GM21786 (cell line): ENCODE results near the gene BRF1.

Experiments used
- ATAC-seq: cut with Tn5 transposase; IDR thresholded peaks from one replicate; pipeline ENCODE4 v1.9.1; 2021; ENCODE audit not compliant: unreplicated experiment

The BRF1 gene

DNA sequence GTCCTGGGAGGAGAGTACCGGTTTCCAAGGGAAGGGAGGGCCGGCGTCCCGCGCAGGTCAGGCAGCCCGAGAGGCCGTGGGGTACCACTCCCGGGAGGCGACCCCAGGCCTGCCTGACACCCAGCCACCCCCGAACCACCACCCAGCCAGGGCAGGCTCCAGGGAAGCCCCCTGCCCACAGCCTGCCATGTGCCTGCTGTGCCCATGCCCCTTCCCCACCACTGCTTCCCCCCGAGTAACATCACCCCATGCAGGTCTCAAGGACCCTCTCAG lies 122.0 kb downstream of the BRF1 start:
- no peak for ATAC-seq

DNA sequence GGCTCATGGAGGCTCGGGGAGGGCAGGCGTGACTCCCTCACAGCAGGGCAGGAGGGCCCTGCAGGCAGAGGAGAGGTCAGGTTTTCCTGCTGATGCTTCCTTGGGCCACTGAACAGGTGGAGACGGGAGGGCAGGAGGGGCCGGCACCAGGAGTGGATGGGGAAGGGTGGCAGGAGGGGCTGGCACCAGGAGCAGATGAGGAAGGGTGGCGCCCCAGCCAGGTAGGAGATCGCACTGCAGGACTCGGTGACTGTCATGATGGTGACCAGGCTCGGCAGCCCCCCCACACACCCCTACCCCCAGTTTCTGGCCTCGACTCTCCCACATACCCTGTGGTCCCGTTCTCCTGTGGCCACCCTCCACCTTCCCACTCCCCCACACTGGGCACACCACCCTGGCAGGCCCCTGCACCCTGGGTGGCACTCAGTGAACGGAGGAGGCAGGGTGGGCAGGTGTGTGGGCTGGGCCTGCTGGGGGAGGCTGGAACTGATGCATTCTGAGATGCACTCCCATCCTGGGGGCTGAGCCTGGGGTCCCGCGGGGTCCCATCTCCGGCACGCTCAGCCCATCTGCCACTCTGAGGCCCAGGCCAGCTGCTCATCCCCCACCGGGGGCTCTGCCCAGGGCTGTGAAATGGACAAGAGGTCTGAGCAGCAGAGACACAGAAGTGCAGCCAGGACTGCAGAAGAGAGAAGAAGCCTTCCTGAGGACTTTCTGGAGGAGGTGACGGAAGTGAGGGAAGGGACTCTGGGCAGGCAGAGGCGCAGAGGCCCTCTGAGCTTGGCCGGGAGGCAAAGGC lies 122.5 kb downstream of the BRF1 start:
- no peak for ATAC-seq

DNA sequence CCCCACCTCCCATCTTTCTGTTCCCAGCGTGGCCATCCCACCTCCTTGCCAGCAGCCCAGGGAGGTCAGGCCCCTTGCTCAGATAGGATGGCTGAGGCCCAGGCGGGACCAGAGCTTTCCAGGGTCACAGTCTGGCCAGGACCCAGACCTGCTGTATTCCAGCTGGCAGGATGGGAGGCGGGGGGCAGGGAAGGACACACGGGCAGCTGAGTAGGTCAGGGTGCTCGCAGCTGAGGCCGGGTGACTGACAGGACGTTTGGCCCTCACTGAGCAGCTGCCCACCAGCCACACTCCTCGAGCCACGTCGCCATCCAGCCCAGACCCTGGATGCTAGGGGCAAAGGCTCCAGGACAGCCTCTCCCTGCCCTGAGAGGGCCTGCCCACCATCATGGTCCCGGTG lies 123.7 kb downstream of the BRF1 start:
- ATAC-seq, result no peak

DNA sequence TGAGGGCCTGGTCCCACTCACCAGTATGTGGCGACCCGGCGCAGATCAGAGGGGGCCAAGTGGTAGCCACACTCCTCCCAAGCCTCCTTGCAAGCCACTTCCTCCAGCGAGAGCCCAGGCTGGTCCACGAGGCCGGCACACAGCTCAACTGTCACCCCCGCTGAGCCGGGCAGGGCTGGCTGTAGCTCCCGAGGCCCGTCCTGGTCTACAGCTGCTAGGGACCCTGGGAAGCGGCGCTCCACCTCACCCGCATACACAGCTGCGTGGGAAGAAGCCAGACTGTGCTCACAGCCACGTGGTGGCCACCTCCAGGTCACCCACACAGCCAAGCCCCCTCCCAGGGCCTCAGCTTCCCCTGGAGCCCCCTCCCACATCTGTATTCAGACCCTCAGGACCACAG lies 124.3 kb downstream of the BRF1 start:
- ATAC-seq, result no peak

DNA sequence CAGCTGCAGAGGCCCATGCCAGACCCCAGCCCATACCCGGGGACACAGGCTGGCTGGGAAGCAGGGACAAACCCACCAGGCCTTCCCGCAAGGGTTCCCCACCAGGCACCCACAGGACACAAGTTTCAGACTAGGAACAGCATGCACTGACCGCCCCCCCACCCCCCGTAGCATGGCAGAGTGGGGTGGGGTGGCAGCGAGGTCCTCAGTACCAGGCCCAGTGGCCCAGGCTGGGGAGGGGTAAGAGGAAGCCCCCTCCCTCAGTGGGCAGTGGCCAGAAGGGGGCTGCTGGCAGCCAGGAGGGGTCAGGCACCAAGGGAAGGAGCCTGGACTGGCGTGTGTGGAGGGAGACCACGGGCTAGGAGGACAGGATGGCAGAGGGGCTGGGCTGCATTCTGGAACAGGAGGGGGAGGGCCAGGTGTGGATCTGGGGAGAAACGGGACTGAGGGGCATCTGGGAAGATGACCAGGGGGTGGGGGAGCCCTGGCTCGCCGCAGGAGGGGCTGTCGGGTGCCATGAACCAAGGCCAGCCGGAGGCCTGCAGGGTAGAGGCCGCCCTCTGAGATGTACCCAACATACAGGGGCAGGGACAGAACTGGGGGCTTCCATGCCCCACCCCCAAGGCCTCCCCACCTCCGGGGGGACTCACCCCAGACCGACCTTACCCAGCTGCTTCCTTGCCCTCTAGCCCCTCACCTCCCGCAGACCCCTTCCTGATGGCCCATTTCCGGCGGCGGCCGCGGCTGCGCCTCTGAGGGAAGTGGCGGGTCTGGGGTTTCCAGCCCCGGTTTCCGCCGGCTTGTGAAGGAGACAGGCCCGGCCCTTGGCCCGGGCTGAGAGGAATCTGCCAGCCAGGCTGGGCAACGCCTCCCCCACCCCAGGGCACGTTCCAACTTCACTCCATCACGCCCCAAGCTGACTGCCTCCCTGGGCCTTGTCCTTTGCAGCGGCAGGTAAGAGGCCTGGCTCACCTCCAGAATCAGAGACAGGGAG lies 126.6 kb downstream of the BRF1 start:
- no peak for ATAC-seq

DNA sequence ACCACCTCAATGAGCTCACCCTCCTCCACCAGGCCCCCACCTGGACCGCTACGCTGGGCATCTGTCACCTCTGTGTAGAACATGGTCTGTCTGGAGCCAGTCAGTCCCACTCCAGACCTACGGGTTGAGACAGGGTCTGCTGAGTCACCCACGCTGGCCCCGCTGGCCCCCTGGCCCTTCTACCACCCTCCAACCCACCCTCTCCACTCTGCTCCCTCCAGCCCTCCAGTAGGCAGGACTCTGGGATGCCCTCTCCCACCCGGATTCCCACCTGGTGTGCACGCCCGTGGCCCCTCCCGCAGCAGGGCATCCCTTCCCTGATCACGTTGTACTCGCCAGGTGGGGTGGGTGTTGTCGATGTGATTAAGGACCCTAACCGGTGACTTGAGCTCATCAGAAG lies 127.7 kb downstream of the BRF1 start:
- ATAC-seq, result no peak

DNA sequence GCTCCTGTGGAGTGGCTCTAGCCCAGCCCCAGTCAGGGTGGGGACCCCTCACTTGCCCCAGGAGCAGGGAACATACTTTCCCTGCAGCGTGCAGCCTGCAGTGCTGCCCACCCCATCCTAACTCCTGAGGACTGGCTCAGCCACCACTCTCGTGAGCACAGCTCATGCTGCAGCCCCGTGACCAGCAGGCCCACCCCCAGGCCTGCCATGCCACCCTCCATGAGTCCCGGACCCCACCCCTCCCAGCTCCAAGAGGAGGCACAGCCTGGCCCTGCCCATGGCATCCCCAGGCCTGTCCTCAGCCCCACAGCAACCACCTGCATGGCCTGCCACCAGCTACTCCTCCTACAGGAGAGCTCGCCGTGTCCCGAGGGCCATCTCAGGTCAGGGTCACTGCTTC lies 128.3 kb downstream of the BRF1 start:
- no peak for ATAC-seq

DNA sequence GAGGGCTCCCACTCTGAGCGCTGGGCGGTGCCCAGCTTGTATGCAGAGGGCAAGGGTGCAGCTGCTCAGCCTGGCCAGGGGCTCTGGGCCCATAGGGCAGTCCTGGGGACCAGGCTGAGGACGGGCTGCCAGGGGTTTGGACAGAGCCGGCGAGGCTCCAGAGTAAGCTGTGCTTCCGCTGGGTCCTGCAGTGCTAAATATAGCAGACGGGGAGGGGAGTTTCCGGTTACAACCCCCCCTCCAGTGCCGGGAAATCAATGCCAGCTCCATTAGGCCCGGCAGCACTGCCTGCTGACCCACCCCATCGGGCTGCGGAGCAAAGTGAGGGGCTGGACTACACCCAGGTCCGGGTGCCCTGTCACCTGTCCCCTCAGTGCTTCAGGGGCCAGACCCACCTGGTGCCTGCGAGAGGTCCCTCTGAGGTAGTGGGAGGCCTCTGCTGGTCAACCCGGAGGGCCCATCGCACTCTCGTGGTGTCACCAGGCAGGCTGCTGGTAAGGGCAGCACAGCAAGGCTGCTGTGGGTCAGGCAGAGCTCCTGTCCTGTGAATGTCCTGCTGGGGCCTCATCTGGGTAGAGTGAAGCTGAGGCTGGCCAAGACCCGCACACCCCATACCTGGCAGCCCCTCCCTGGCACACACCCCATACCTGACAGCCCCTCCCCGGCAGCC lies 129.7 kb downstream of the BRF1 start:
- ATAC-seq, result no peak

DNA sequence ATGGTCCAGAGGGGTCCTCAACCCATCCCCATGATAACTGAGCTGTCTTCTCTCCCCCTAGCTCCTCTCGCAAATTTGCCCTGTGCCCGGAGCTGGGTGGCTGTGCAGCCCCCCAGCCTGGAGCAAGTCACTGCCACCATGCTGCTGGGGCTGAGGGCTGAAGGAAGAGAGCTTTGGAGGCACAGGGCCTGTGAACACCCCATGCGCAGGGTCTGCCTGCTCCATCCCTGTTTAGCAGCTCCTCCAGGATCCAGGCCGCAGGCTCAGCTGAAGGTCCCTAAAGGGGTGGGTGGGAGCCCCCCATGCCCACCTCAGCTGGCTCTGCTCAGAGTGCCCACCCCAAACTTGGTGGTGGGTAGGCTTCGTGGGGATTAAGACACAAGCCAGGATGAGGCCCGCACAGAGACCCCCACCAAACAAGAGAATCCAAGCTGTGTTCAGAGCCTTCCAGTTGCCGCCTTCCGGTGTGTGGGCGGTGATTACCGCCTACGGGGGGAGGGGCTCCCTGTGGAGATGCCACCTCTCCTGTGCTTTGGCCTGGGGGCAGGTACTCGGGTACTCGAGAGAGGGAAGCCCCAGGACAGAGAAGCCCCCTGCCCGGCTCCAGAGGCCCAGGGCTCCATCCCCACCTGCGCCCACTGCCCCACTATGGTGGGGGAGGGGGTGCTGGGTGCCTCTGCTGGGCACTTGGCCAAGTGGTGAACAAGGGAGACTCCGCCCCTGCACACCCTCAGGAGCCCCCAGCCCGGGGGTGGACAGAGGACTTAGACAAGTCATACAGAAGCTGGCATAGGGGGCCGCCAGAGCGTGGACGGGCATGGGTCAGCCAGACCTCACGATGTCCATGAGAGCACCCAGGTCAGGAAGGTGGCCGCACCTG lies 130.8 kb downstream of the BRF1 start:
- ATAC-seq, result no peak

DNA sequence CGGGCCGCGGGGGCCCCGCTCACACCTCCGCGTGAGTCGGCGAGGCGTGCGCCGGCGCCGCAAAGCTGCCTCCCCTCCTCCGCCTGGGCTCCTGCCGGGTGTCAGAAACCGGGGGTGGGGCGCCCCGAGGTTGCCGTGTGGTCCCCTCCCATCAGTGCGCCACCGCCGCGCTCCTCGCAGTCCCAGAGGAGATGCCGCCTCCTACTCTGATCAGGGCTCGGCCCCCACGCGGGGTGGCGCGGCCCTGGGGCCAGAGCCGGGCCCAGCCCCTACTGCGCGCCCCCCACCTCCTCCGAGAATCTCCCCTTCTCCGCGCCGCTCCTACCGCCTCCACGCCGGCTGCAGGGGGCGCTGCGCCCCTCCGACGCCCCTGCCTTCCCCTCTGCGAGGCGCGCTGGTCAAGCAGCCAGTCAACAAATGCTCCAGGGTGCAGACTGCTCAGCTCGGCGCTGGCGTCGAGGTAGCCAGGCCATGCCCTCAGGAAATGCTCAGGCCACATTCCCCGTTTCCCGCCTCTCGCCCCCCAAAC lies 131.8 kb downstream of the BRF1 start:
- ATAC-seq, result no peak

DNA sequence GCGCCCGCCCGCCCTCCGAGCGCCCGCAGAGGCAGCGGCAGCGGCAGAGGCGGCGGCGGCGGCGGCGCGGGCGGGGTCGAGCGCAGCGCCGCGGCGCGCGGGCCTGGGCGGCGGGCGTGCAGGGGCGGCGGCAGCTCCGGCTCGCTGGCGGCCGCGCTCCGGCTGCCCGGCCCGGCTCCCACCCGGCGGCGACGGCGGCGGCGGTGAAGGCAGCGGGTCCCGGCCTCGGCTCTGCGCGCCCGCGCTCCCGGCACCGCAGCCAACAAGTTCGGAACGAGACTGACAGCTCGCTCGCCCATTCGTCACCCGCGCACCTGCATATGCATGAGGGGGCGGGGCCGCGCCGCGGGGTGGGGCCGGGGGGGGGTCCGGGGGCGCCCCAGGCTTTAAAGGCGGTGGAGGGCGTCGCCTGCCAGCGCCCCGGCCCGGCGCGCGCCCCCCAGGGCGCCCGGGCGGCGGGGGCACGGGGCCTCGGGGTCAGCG lies 132.3 kb downstream of the BRF1 start, which contains the start of gene JAG2:
TSS of gene JAG2 (minus strand) at position 281 of the 483 bp plus-strand sequence. CDS start 356 bp downstream, outside the sequence.
- no peak for ATAC-seq

DNA sequence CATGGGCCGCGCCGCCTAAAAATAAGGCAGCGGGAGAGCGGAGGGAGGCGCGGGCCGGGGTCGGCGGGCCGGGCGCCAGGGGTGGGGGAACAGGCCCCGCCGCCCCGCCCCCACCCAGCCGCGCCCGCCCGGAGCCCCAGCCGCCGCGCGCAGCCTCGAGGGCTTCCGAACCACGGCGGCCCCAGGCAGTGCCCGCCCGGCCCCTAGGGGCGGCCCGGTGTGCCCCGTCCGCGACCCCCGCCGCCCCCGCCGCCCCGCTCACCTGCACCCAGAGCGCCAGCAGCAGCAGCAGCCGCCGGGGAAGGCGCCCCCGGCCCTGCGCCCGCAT lies 132.7 kb downstream of the BRF1 start:
- ATAC-seq, result no peak

DNA sequence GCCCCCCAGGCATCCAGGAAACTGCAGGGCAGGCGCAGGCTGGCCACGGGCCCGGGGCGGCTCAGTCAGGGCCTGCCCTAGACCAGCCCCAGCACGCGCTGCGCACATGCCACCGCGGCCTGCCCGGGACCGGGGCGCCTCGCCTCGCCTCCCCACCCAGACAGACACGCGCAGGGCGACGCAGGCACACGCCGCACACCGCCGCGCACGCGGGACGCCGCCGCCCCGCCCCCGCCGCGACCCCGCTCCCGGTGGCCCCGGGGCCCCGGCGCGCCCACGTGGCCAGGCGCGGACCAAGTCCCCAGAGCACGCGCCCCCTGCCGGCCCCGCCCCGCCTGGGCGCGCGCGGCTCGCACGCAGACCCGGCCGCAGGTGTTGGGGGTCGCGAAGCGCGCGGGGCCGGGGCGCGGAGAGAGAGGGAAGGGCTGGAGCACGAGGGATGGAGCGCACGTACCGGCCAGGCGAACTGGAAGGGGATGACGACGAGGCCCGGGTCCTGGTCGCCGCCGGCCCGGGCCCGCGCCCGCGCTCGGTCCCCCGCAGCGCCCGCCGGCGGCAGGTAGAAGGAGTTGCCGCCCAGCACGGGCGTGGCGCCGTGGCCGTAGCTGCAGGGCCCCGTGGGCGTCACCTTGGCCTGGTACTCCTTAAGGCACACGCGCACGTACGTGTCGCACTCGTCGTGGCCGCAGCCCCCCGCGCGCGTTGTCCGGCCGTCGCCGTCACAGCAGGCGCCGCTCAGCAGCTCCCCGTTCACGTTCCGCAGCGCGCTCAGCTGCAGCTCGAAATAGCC lies 133.3 kb downstream of the BRF1 start:
- no peak for ATAC-seq

DNA sequence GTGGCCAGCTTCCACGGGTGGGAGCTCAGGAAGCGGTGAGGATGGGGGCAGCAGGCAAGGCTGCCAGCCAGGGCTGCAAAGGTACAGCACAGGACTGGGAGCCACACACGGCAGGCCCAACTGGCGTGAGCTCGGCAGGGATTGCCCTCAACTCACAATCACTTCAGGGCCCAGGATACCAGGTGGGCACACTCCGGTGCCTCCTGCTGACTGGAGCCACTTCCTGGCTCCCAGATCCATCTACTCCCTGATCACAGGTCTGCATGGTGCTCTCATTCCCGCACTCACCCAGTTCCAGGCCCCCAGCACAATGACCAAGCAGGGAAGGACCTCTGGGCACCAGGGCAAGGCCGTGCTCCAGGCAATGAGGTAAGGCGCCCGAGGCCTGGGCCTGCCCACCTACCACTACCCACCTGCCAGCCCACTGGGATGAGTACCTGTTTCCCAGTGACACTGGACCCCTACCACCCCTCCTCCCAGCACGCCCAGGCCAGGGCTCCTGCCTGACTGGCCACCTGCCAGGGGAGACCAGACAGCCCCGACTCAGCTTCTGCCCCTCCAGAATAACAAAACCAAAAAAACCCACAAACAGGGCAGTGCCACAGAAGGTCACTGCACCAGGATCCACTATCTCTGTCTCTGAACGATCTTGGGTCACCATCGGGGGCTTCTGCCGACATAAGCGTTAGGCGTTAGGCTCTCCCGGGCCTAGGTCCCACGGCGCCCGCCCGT lies 134.1 kb downstream of the BRF1 start:
- no peak for ATAC-seq

DNA sequence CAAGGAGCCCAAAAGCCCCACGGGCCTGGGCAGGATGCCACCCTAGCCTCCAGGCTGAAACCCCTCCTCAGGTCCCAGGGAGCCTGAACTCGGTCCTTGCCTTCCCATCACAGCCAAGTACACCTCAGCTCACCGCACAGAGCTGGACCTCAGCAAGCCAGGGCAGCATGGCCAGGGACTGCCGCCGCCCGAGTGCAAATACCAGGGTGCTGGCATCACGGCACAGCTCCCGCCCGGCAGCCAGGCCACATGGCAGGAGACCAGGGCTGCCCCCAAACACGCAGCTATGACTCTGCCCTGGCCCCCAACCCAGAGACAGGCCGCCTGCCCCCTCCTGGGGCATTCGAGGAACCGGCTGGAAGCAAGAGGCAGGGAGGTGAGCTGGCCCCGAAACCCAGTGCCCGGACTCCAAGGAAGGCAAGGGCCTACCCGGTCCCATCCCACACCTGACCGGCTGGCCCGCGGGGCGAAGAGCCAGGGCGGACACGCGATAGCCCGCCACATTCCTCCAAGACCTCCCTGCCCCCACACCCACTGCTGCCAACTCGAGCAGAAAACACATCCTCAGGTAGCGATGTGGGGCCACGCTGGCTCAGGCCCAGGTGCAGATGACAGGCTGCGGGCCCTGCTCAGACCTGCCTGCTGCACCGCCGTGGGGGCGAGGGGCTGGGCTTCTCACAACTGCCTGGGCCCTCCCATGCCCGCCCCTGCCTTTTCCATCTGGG lies 134.9 kb downstream of the BRF1 start:
- ATAC-seq, result no peak

DNA sequence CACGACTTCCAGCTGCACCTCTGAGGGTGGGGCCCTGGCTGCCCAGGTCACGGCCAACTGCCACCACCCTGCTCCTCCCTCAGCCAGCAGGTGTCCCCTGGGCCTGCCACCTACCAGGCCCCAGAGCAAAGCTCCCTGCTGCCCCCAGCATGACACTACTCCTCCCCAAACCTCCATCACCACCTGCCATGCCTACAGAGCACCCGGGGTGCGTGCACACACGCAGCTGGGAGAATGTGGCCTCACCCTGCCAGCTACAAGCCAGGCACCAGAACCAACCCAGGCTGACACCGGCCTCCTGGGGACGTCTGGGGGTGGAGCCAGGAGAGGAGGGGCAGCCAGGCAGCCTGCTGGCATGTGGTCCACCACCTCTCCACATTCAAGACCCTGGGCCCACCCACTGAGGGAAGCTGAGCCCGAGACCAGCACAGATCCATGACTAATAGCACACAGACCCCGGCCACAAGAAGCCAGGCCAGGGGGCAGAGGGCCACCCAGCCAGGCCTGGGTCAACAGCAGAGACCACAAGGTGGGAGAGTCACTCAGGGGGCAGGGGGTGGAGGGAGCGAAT lies 135.6 kb downstream of the BRF1 start:
- no peak for ATAC-seq

DNA sequence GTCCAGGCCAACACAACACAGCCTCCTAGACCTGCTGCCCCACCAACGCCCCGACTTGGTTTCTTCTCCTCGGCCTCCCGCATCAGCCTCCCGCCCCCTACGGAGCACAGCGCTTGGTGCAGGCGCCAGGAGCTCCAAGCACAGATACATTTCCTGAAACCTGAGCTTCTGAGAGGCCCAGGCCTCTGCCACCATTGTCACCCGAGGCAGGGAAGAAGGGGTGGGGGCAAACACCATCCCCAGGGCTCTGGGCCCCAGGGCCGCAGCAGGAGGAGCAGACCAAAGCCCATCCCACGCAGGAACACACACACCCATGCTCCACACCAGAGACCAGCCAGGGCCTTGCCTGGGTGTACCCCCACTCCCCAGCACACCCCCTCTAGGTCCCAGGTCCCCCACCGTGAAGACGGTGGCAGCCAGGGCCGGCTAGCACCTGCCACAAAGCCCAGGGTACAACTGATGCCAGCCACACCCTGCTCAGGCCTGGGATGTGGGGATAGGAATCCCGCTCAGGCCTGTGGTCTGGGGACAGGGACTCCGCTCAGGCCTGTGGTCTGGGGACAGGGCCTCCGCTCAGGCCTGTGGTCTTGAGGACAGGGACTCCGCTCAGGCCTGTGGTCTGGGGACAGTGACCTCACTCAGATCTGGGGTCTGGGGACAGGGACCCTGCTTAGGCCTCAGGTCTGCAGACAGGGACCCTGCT lies 137.6 kb downstream of the BRF1 start:
- no peak for ATAC-seq

DNA sequence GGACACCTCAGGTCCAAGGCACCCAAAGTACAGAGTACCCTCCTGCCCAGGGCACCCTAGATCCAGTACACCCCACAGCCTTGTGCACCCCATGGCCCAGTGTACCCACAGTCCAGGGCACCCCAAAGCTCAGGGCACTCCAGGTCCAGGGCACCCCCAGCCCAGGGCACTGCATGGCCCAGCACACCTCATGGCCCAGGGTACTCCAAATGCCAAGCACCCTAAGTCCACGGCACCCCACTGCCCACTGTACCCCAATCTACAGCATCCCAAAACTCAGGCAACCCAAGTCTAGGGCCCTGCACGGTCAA lies 138.2 kb downstream of the BRF1 start:
- ATAC-seq, result no peak
